Hindlimb muscle (tissue), 1 donor: ENCODE results near the gene NCAM1. TPM values are rescaled to one million over a fixed set of nuclear protein-coding genes. Genes with fewer than 3 reads are reported as not detected.
A peak's percentile ranks its signal among the peaks of the same experiment; 100 is the strongest.

Experiments used
- DNase-seq: peaks from one replicate; pipeline ENCODE4 v3.0.0-alpha.2; 2013
- polyA plus RNA-seq: library from polyadenylated mRNA; unstranded; fragments of 120-200 nt; gene quantifications from one replicate; pipeline ENCODE4 v1.2.1, GENCODE V29; 2013; ENCODE audit not compliant: insufficient read length

The NCAM1 gene
- polyA plus RNA-seq, 1 donor = 183 TPM

GRCh38 chr11:112968941-112969713, 7.9 kb downstream of the NCAM1 start:
- DNase-seq = no peak

DNA sequence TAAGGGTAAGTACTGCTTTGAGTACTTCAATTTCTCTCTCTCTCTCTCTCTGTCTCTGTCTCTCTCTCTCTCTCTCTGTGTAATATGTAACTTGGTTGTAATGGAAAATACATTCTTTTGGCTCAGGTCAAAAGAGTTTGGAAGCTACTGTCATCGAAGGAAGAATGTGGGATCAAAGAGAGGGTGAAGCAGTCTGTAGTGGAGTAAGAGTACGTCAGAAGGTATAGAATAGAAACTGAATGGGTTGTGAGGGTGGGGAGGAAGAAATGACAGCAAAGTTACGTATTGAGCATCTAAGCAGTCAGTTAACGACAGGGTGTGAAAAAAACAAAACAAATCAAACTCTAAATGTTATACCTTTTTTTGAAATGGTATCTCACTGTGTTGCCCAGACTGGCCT, 10.0 kb downstream of the NCAM1 start:
- DNase-seq = no peak

- no peak for DNase-seq
Measured at GRCh38 chr11:112971827-112972226, 10.6 kb downstream of the NCAM1 start.

GRCh38 chr11:112972399-112973145, 11.4 kb downstream of the NCAM1 start:
- no peak for DNase-seq

DNA sequence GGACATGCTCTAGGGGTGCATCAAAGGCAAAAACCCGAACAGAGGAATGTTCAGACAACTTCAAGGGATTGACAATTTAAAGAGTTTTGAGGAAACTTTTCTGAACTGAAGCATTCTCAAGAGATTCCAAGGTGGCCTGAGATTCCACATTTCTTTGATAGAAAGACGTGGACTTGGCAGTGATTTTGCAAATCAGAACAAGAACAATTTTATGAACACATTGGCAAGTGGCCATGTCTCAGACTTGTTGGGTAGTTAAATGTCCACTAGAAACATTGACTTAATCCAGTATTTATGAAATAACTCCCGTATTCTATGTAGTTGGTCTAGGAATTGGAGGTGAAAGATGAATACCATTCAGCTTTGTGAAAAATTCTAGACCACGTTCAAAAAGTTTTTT, 13.8 kb downstream of the NCAM1 start:
- no peak for DNase-seq

- no peak for DNase-seq
Measured at GRCh38 chr11:112975493-112975892, 14.3 kb downstream of the NCAM1 start.

- DNase-seq = no peak
Measured at GRCh38 chr11:112977755-112978154, 16.5 kb downstream of the NCAM1 start.

DNA sequence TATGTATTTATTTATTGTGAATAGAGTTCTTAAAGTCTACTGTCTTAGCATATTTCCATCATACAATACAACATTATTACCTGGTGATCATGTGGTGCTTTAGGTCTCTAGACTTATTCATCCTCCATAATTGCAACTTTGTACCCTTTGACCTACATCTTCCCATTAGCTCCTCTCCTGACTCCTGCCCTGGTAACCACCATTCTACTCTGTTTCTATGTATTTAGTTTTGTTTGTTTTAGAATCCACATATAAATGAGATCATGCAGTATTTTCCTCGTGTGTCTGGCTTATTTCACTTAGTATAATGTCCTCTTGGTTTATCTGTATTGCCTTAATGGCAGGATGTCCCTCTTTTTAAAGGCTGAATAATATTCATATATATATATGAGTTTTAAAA, 22.7 kb downstream of the NCAM1 start:
- DNase-seq = no peak

DNA sequence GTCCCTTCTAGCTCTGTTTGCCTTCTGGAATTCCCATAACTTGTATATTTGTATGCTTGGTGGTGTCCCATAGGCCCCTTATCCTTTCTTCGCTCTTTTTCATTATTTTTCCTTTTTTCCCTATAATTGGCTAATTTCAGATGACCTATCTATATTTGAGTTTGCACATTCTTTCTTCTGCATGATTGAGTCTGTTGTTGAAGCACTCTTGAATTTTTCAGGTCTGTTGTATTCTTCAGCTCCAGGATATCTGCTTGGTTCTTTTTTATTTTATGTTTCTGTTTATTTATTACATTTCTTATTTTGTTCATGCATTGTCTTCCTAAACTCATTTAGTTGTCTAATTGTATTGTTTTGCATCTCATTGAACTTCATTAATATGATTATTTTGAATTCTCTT, 28.0 kb downstream of the NCAM1 start:
- no peak for DNase-seq

GRCh38 chr11:112993808-112994207, 32.6 kb downstream of the NCAM1 start:
- DNase-seq = no peak

GRCh38 chr11:112995423-112996090, 34.3 kb downstream of the NCAM1 start:
- no peak for DNase-seq

- DNase-seq = no peak
Measured at GRCh38 chr11:112996994-112997393, 35.8 kb downstream of the NCAM1 start.

DNA sequence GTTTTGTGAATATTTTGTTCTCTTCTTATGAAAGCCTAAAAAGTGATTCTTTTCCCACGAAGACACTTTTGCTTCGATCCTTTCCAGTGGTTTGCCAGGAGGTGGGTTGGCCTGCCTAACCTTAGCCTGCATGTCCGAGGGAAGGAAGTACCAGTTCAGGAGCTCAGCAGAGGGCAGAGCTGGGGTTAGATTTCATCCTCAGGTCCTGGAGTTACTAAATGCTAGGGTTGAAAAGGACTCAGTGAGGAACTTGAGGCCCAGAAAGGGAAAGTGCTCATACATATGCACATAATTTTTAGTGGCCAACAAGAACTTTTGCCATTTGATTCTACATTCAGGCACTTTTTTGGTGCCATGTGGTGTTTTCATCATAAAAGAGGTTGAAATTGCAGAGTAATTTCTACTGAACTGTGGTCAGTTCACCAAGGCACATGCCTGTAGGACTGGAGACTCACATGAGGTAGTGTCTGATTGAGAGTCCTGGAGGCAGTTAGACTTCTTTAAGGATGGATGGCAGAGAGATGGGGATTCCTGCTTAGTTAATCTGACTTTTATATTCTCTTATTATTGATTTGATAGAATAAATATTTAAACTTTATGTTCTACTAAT, 36.7 kb downstream of the NCAM1 start:
- no peak for DNase-seq

GRCh38 chr11:112999520-112999919, 38.3 kb downstream of the NCAM1 start:
- no peak for DNase-seq

- no peak for DNase-seq
Measured at GRCh38 chr11:113001709-113002108, 40.5 kb downstream of the NCAM1 start.

DNA sequence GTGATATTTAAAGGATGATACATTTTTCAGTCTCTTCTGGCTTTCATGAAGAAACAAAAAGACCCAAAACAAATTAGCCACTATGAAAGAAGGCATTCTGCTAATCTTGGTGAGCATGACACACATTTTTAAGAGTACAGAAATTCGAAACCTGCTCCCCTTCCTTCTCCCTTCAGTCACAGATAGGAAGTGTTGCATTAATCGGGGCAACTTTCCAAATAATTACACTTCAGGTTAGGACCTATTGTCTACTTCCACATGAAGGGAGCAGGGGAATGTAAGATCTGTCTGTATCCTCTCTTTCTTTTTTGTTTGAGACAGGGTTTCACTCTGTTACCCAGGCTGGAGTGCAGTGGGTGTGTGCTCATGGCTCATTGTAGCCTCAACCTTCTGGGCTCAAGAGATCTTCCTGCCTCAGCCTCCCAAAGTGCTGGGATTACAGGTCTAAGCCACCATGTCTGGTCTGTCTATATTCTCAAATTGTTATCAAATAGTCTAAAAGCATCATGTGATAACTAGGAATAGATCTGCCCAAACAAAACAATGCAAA, 45.8 kb downstream of the NCAM1 start:
- no peak for DNase-seq

DNA sequence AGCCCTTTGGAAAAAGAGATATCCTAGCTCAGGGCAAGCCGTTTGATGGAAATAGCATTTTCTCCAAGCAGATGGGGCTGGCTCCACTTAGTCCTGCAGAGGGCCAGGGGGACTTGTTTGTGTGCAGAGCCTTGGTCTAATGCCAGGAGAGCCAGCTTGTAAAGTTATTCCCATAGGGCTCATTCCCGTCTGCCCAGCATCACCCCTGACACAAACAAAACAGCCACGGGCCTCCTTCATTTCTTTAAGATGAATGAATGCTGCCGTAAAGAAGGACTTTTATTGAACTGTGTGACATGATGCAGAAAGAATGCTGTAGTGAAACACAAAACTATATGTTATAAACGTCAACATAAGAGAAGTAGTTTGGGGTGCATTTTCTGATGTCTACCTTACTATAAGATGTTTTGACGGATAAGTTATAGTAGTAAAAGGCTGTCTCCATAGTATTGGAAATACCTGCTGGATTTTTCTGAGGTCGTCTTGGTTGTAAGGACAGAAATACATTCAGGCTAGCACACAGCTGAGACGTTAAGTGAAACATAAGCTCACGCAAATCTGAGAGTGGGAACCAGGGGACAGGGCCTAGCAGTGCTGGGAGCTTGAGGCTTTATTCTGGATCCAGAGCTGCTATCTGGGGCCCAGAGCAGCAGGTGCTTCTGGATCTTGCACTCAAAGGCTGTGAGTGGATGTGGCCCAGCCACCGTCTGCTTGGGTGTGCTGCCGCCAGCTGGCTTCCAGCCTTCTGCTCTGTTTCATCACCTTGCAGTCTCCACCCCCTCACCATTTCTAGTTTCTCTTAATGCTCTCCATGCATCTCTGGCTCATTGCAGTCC, 53.3 kb downstream of the NCAM1 start:
- peak; percentile 41 for DNase-seq

DNA sequence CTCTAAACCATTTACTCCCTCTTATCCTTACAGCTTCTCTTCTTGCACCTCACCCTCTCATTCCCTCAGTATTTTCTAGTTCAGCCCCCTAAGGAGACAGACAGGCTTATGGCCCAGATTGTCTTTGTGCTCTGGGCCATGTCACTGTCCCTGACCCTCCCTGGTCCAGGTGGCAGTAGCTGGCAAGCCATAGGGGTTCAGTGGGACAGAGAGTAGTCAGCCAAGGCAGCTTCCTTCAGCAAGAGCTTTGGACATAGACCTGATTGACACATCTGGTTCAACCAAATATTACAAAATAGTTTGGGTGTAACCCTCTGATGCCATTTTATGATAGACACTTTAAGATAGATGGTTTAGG, 53.9 kb downstream of the NCAM1 start:
- no peak for DNase-seq

DNA sequence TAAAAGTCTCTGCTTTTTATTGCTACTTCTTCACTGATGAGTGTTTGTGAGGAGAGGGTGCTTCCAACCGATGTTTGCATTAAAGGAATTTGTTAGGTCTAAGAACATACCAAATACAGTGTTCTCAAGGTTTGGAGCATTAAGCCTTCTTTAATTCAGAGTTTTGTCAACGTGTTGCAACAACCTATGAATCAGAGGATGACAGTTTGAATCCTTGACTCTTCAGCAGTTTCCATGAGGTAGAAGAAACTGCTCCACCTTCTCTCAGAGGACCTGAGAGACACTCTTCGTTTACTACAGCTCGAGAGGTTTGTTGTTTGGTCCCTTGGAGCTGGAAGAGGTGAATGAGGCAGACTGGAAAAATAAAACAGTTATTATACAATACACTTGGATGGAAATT, 55.7 kb downstream of the NCAM1 start:
- DNase-seq = no peak

- no peak for DNase-seq
Measured at GRCh38 chr11:113018913-113019312, 57.7 kb downstream of the NCAM1 start.

- DNase-seq = no peak
Measured at GRCh38 chr11:113019711-113020110, 58.5 kb downstream of the NCAM1 start.

DNA sequence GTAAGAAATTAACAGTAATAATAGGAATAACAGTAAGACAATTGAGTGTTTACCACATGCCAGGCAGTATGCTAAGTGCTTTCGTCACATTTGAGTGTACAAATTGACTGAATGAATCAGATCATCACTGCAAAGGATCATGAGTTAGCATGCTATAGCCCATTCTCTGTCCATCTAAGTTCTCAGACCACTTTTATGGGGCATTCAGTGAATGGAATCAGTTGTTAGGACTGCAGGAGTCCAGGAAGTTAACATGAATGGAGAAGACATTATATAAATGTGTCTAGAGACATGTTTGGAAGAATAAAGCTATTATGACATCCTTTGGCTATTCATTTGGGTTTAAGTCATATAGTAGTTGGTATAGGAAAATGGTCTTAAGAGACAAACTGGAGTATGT, 59.9 kb downstream of the NCAM1 start:
- no peak for DNase-seq
